Endothelial cell of umbilical vein (primary cell): ENCODE results near the gene FAM219A. TPM values are rescaled to one million over a fixed set of nuclear protein-coding genes. Genes with fewer than 3 reads are reported as not detected.

Experiments
- BruUV-seq: library from RNA; stranded (reverse); fragments of 400-500 nt; replicated peaks from 2 replicates; lab custom pipeline; 2021; lab: Mats Ljungman, UMichigan
- CTCF ChIA-PET: fragments of 300-600, 350-600 bp; sonication (Branson Sonifier 250); formaldehyde crosslinking; loops from one replicate; lab custom pipeline; 2021; ENCODE audit warnings: antibody characterized with exemption, inconsistent platforms; lab: Charles Lee
- POLR2A ChIA-PET: fragments of 300-600, 350-600 bp; sonication (Branson Sonifier 250); formaldehyde crosslinking; loops from one replicate; lab custom pipeline; 2021; ENCODE audit warnings: antibody characterized with exemption, inconsistent platforms; lab: Charles Lee
- DNase-seq: peaks from one replicate; pipeline ENCODE4 v3.0.0-alpha.2; 2011; ENCODE audit warnings: low read depth, low spot score
- FAIRE-seq: peaks from 2 replicates; lab custom pipeline; 2011; peaks lifted over from hg19 to GRCh38; lab: Jason Lieb, UNC
- H2AFZ ChIP-seq: 2 replicates; pipeline ENCODE4 v1.6.0; 2012; ENCODE audit warnings: low read depth, low read length, control low read depth, inconsistent platforms
- H3K27ac ChIP-seq: 2 replicates; pipeline ENCODE4 v1.5.1; 2011; ENCODE audit warnings: low read depth, mild to moderate bottlenecking, control low read depth, low read length, moderate library complexity; ENCODE audit not compliant: insufficient read depth
- H3K27me3 ChIP-seq, 2 experiments: 2 replicates each; pipeline versions ENCODE4 v1.6.0 to v1.6.1; 2011; ENCODE audit warnings: low read length in 2 of 2, mixed read lengths in 1 of 2; ENCODE audit not compliant: control insufficient read depth in 2 of 2, insufficient read depth in 2 of 2
- H3K36me3 ChIP-seq, 2 experiments: 2 replicates in 1 of 2; 3 replicates in 1 of 2; pipeline ENCODE4 v1.5.1; 2011; ENCODE audit warnings: low read length in 2 of 2, mild to moderate bottlenecking in 1 of 2, moderate library complexity in 1 of 2; ENCODE audit not compliant: control insufficient read depth in 2 of 2, insufficient read depth in 2 of 2; ENCODE audit errors: extremely low read depth in 1 of 2
- H3K4me1 ChIP-seq: 3 replicates; pipeline ENCODE4 v1.5.1; 2011; ENCODE audit warnings: mild to moderate bottlenecking, low read length; ENCODE audit not compliant: control insufficient read depth, insufficient read depth; ENCODE audit errors: extremely low read depth
- H3K4me2 ChIP-seq: 2 replicates; pipeline ENCODE4 v1.6.1; 2011; ENCODE audit warnings: low read length, control low read depth, mixed read lengths; ENCODE audit not compliant: insufficient read depth
- H3K4me3 ChIP-seq, 3 experiments: fragments of 200-600 bp in 1 of 3; sonication (generic), shearing (Covaris generic) in 1 of 3; replicated peaks in 1 of 3; 2 replicates each; pipeline ENCODE4 v1.5.1; 2011 to 2016; ENCODE audit warnings: control low read depth in 3 of 3, low read length in 3 of 3, mild to moderate bottlenecking in 2 of 3, inconsistent platforms in 1 of 3, low read depth in 1 of 3, moderate library complexity in 1 of 3; ENCODE audit not compliant: insufficient read depth in 1 of 3
- H3K79me2 ChIP-seq: 2 replicates; pipeline ENCODE4 v1.6.0; 2012; ENCODE audit warnings: low read length, inconsistent platforms; ENCODE audit not compliant: control insufficient read depth, insufficient read depth
- H3K9ac ChIP-seq: replicated peaks from 2 replicates; pipeline ENCODE3; 2011; ENCODE audit warnings: low read length, control low read depth; ENCODE audit not compliant: insufficient read depth; ENCODE audit errors: extremely low read depth
- H3K9me1 ChIP-seq: replicated peaks from 3 replicates; pipeline ENCODE4 v1.6.0; 2011; ENCODE audit warnings: mild to moderate bottlenecking, low read length; ENCODE audit not compliant: control insufficient read depth, insufficient read depth; ENCODE audit errors: extremely low read depth
- H3K9me3 ChIP-seq: replicated peaks from 2 replicates; pipeline ENCODE4 v1.5.1; 2012; ENCODE audit warnings: low read length, inconsistent platforms; ENCODE audit not compliant: control insufficient read depth, insufficient read depth
- H4K20me1 ChIP-seq: replicated peaks from 2 replicates; pipeline ENCODE3; 2011; ENCODE audit warnings: mild to moderate bottlenecking, low read length; ENCODE audit not compliant: control insufficient read depth, insufficient read depth; ENCODE audit errors: extremely low read depth
- EZH2 ChIP-seq: IDR thresholded peaks from 2 replicates; pipeline ENCODE4 v1.6.1; 2012; ENCODE audit warnings: borderline replicate concordance, low read depth, mild to moderate bottlenecking, moderate library complexity, low read length, inconsistent platforms; ENCODE audit not compliant: severe bottlenecking
- FOS ChIP-seq: IDR thresholded peaks from 2 replicates; pipeline ENCODE4 v1.6.1; 2011; ENCODE audit warnings: mild to moderate bottlenecking, low read length, moderate library complexity, borderline replicate concordance; ENCODE audit not compliant: insufficient read depth
- GATA2 ChIP-seq: IDR thresholded peaks from 2 replicates; pipeline ENCODE4 v1.7.0; 2011; ENCODE audit warnings: low read depth, mild to moderate bottlenecking, moderate library complexity, mixed read lengths, low read length; ENCODE audit not compliant: insufficient read length, insufficient read depth
- JUN ChIP-seq: IDR thresholded peaks from 2 replicates; pipeline ENCODE4 v1.6.1; 2011; ENCODE audit warnings: borderline replicate concordance, low read depth; ENCODE audit not compliant: insufficient read length, insufficient read depth
- MAX ChIP-seq: IDR thresholded peaks from 2 replicates; pipeline ENCODE4 v1.6.1; 2011; ENCODE audit not compliant: insufficient read depth, insufficient read length
- MYC ChIP-seq: IDR thresholded peaks from one replicate; pipeline ENCODE4 v1.6.1; 2011; ENCODE audit warnings: mild to moderate bottlenecking, low read depth, low read length
- POLR2A ChIP-seq: IDR thresholded peaks from 2 replicates; pipeline ENCODE4 v1.6.1; 2012; ENCODE audit warnings: low read depth, mild to moderate bottlenecking, control low read depth, low read length
- POLR2AphosphoS5 ChIP-seq: IDR thresholded peaks from 2 replicates; pipeline ENCODE4 v1.6.1; 2012; ENCODE audit warnings: low read depth, mild to moderate bottlenecking, control low read depth, low read length, moderate library complexity; ENCODE audit not compliant: insufficient read depth
- dilution Hi-C: fragments of 300-500 bp; cut with MboI; formaldehyde crosslinking; loops from one replicate; pipeline ENCODE4 v1.15.0; 2019; ENCODE audit warnings: low sequenced_read_pairs; ENCODE audit not compliant: extremely low pct_ligation_motif_present
- intact Hi-C: fragments of 100-400 bp; cut with micrococcal nuclease; formaldehyde crosslinking; loops from one replicate; pipeline ENCODE4 v1.10.0; 2022
- polyA plus RNA-seq, 4 experiments: library from polyadenylated mRNA; depleted of rRNA in 3 of 4; stranded (reverse) in 3 of 4; unstranded in 1 of 4; fragments of >200 nt; gene quantifications; 2 replicates each; pipeline versions ENCODE4 v1.2.1 to v1.2.3, GENCODE V29; 2011 to 2012; ENCODE audit warnings: missing spikeins in 1 of 4
- total RNA-seq: library from RNA; stranded (reverse); gene quantifications from 2 replicates; pipeline ENCODE4 v1.2.3, GENCODE V29; 2021
- TF ChIP-seq, protein P1 (sequence below), 2 donors: IDR thresholded peaks; 1 replicate in 1 of 2; 2 replicates in 1 of 2; pipeline ENCODE4 v1.5.1; 2011; ENCODE audit warnings: low read length in 2 of 2, mild to moderate bottlenecking in 2 of 2, moderate library complexity in 2 of 2, control low read depth in 1 of 2, inconsistent platforms in 1 of 2, low read depth in 1 of 2; ENCODE audit not compliant: insufficient read depth in 1 of 2; ENCODE audit errors: extremely low read depth in 1 of 2

FAM219A gene
- total and polyA plus RNA-seq, 2 donors (not counting 3 experiments of a cell fraction or from before 2014, with no cell fraction given) = 18.1 to 35.7 TPM

DNA sequence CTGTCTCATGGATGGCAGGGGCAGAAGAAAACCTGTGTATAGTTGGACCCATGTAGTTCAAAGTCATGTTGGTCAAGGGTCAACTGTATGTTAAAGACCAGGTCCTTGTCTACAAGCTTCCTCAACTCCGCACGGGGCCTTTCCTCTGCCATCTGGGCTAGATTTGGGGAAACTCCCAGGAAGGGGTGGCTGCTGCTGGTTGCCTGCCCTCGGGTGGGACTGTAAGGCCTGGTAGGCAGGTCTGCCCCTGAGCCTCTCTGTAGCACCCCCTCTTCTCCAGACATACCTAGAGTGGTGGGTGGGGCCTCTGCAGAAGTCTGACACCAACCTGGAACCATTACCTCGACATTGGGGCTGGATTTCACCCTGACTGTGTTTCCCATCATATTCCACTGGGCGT is 49.2 kb upstream of the FAM219A start:
- intact Hi-C loops (no loop called here), dilution Hi-C loops (loop anchor here (25.0 kb wide), 1 partner anchor 95 kb away; no protein-coding TSS in a partner anchor)
- H3K9ac ChIP-seq = no peak overlapping the region
- POLR2A ChIA-PET = no interaction called here
- no peak overlapping the region for H3K27ac ChIP-seq
- H3K79me2 ChIP-seq = no peaks in the 10 kb centered on the region
- no peak overlapping the region for H3K4me3 ChIP-seq
- CTCF ChIA-PET = interaction anchor here (1.0 to 2.7 kb wide), 5 partner anchors 40 to 104 kb away, joined by 3 to 19 read pairs (median 11); no protein-coding TSS in a partner anchor
- H3K9me3 ChIP-seq = no peaks in the 10 kb centered on the region
- no peak overlapping the region for H2AFZ ChIP-seq
- H4K20me1 ChIP-seq = no peaks in the 10 kb centered on the region
- no TSS peak for BruUV-seq
- TF ChIP-seq, protein P1, sequence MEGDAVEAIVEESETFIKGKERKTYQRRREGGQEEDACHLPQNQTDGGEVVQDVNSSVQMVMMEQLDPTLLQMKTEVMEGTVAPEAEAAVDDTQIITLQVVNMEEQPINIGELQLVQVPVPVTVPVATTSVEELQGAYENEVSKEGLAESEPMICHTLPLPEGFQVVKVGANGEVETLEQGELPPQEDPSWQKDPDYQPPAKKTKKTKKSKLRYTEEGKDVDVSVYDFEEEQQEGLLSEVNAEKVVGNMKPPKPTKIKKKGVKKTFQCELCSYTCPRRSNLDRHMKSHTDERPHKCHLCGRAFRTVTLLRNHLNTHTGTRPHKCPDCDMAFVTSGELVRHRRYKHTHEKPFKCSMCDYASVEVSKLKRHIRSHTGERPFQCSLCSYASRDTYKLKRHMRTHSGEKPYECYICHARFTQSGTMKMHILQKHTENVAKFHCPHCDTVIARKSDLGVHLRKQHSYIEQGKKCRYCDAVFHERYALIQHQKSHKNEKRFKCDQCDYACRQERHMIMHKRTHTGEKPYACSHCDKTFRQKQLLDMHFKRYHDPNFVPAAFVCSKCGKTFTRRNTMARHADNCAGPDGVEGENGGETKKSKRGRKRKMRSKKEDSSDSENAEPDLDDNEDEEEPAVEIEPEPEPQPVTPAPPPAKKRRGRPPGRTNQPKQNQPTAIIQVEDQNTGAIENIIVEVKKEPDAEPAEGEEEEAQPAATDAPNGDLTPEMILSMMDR (IDR thresholded peaks at IDR 0.05; ENCODE audit: extremely low read depth in 1 of 2, insufficient read depth in 1 of 2, low read depth in 1 of 2, low read length in 2 of 2) = no peak
- TF ChIP-seq EZH2 = no peak
- TF ChIP-seq POLR2AphosphoS5 = no peak
- TF ChIP-seq MYC = no peak
- no peak for TF ChIP-seq GATA2
- no peak for TF ChIP-seq FOS
- no peak for TF ChIP-seq POLR2A
- no peak for TF ChIP-seq JUN
- no peak for TF ChIP-seq MAX
- peaks cover 10 to 14% of the 10 kb centered on the region in 2 experiments for H3K27me3 ChIP-seq
- no peak overlapping the region for H3K4me2 ChIP-seq
- H3K36me3 ChIP-seq = no peaks in the 10 kb centered on the region
- FAIRE-seq = no peak
- H3K4me1 ChIP-seq = no peaks in the 10 kb centered on the region
- no peaks in the 10 kb centered on the region for H3K9me1 ChIP-seq
- DNase-seq = no peak
